IPS-NIHi7 (cell line): Measurements from ENCODE around the gene GPC5.
"Not testable (repeated sequence)": the region's sequence is repeated elsewhere in the genome, so short reads cannot be mapped to it uniquely, and the experiment has no call there.

ENCODE experiments used
- DNase-seq: peaks from one replicate; pipeline ENCODE4 v3.0.0; 2012; ENCODE audit warnings: mixed read lengths; ENCODE audit errors: extremely low spot score

GPC5 gene

DNA sequence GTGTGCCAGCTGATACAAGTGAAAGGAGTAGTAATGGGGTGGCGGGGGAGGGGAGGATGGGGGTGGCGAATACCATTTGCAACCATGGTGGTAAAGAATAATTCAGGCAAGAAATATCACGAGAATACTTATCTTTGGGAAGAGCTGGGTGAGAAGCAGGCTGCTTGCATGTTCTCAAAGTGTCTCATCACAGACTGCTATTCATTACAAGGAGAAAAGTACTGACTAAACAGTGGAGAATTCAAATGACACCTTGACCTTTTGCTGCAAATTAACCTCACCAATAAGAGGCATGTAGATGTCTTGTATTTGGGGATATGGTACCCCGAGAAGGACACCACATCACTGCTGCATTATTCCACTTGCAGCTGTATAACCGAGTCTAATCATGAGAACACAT is 1242.5 kb downstream of the GPC5 start:
- no peak for DNase-seq

- DNase-seq: no peak
These were observed 1250.9 kb downstream of the GPC5 start for GRCh38 chr13:92649140-92649813.

DNA sequence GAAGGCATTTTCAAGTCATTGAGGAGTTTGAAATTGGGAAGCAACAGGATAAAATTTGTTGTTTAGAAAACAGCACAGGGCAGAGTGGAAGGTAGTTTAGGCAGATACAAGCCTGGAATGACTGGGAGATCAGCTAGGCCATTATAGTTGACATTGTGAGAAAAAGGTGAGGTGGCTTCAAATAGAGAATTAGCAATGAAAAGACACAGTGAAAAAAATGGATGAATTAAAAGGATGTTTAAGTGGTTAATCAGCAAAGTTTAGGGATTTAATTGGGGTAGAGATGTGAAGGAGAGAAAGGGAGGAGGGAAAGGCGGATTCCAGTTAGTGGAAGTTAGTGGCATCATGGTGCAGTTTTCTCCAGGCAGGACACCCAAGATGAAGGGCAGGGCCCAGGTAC is 1257.7 kb downstream of the GPC5 start:
- no peak for DNase-seq

DNA sequence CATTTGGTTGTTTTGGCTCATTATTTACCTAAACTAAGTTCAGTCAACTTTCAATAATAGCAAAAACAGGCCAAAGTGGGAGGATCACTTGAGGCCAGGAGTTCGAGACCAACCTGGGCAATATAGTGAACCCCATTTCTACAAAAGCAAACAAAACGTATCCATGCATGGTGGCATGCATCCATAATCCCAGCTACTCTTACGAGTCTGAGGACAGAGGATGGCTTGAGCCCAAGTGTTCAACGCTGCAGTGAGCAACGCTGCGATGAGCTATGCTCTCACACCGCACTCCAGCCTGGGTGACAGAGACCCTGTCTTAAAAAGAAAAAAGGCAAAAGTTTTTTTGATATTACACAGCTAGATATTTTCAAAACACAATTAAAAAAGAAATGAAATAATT is 1258.2 kb downstream of the GPC5 start:
- no peak for DNase-seq

DNA sequence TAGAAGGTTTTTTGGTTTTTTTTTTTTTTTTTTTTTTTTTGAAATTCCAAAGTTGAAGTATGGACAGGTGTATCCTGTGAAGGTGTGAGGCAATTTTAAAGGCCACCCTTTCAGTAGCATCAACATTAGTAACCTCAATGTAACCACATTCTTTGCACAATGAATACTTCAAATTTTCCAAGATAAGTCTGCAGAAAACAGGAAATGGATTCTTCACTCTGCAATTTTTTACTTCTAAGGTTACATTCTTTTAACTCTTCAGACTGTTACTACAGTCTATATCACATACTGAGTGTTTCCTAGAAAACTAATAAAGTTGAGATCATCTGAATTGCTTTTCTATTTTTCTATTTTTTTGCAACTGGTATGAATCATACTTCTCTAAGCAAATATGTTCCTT is 1259.1 kb downstream of the GPC5 start:
- no peak for DNase-seq

- no peak for DNase-seq
These were observed 1259.9 kb downstream of the GPC5 start for GRCh38 chr13:92658293-92658692.

- no peak for DNase-seq
These were observed 1263.0 kb downstream of the GPC5 start for GRCh38 chr13:92661406-92661805.

- no peak for DNase-seq
These were observed 1269.7 kb downstream of the GPC5 start for GRCh38 chr13:92668157-92668556.

GRCh38 chr13:92670096-92670495 is 1271.7 kb downstream of the GPC5 start:
- no peak for DNase-seq

GRCh38 chr13:92671821-92672220 is 1273.4 kb downstream of the GPC5 start:
- DNase-seq: no peak

- DNase-seq: no peak
These were observed 1277.8 kb downstream of the GPC5 start for GRCh38 chr13:92676246-92676645.

- DNase-seq: peak; percentile 30
These were observed 1279.2 kb downstream of the GPC5 start for GRCh38 chr13:92677571-92677970.

GRCh38 chr13:92679602-92680001 is 1281.2 kb downstream of the GPC5 start:
- DNase-seq: no peak

DNA sequence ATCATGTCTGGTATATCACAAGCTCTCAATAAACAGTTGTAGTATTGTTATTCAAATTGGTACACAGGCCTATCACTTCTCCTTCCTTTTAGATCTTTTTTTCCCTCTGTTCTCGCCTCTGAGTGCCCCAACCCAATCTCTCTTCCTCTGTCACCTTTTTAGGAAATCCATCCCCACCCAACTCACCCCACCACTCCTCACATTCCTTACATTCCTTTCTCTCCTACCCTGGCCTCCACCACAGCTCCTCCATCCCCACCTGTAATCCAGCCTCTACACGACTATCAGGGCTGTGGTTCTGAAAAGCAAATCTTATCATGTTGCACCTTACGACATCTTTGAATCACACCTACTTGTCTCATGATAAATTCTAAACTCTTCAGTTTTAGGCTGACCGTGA is 1282.8 kb downstream of the GPC5 start:
- peak; percentile 13 for DNase-seq

GRCh38 chr13:92682832-92683517 is 1284.6 kb downstream of the GPC5 start:
- no peak for DNase-seq

GRCh38 chr13:92694047-92694446 is 1295.6 kb downstream of the GPC5 start:
- no peak for DNase-seq

- DNase-seq: not testable (repeated sequence)
These were observed 1297.4 kb downstream of the GPC5 start for GRCh38 chr13:92695827-92696226.

DNA sequence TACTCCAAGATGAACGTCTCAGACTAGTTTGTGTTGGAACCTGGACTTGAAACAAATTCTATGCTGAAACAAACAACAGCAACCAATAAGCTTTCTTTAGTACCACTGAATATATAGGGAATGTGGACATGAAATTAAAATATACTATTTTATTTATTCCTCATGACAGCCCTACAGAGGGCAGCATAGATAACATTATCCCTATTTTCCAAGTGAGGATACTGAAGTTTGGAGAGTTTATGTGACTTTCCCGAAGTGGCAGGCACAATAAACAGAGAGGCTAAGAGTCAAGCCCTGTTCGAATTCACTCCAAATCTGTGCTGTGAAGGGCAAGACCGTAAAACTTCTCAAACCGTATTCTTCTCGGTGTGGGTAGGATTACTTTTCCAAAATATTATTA is 1318.3 kb downstream of the GPC5 start:
- peak; percentile 13 for DNase-seq

GRCh38 chr13:92717857-92718256 is 1319.4 kb downstream of the GPC5 start:
- no peak for DNase-seq

GRCh38 chr13:92719868-92720267 is 1321.4 kb downstream of the GPC5 start:
- DNase-seq: peak; percentile 44

- no peak for DNase-seq
These were observed 1323.2 kb downstream of the GPC5 start for GRCh38 chr13:92721620-92722019.

DNA sequence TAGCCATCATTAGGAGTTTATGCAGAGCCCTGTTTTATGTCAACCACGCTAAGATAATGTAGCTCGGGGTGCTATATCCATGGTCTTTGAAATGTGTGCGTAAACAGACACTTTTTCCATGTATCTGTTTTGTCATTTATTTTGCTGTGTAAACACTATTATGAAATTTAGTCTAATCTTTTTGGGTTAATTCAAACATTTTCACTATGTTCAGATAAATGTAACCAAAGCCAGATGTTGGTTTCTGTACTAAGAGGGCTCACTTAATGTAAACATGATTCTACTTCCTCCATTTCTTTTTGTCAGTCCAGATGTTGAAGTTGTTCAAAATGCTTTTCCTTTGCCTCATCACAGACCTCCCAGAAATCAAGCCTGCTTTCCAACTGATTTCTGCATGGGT is 1328.7 kb downstream of the GPC5 start:
- DNase-seq: no peak

DNA sequence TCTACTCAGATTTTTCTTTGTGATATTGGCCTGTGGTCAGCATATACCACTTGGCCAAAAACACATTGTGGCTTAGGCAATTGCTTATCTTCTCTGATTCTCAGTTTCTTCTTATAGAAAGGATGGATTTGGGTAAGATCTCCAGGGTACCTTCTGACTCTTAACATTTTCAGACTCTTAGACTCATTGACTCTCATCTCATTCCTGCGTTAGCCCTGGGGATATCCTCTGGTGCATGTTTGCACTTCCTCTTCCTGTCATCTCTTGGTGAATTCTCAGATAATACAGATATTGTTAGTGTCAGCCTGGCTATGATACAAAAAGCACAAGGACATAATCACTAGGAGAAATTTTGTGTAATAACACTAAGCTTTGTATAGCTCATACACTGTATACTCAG is 1335.6 kb downstream of the GPC5 start:
- no peak for DNase-seq

- DNase-seq: no peak
These were observed 1336.1 kb downstream of the GPC5 start for GRCh38 chr13:92734545-92734944.
